Glomerular visceral epithelial cell (primary cell): ENCODE measurements around the gene ST7.
A peak's percentile ranks its signal among the peaks of the same experiment; 100 is the strongest.

Experiments
- DNase-seq: peaks from one replicate; pipeline ENCODE4 v3.0.0-alpha.2; 2016; ENCODE audit errors: extremely low spot score

ST7 gene

GRCh38 chr7:117067340-117067739 lies 114.0 kb downstream of the ST7 start:
- no peak for DNase-seq

- DNase-seq, result no peak
These were observed 115.3 kb downstream of the ST7 start for GRCh38 chr7:117068511-117069145.

GRCh38 chr7:117069379-117069778 lies 116.1 kb downstream of the ST7 start:
- peak; percentile 7 for DNase-seq

- no peak for DNase-seq
These were observed 118.2 kb downstream of the ST7 start for GRCh38 chr7:117071551-117071950.

- peak; percentile 63 for DNase-seq
These were observed 119.4 kb downstream of the ST7 start for GRCh38 chr7:117072620-117073118.

GRCh38 chr7:117074378-117074777 lies 121.1 kb downstream of the ST7 start:
- no peak for DNase-seq

GRCh38 chr7:117075934-117076333 lies 122.6 kb downstream of the ST7 start:
- DNase-seq, result no peak

GRCh38 chr7:117076426-117076943 lies 123.2 kb downstream of the ST7 start:
- no peak for DNase-seq

GRCh38 chr7:117077658-117078057 lies 124.4 kb downstream of the ST7 start:
- DNase-seq, result no peak

GRCh38 chr7:117082647-117083046 lies 129.3 kb downstream of the ST7 start:
- DNase-seq, result no peak

GRCh38 chr7:117083648-117084047 lies 130.3 kb downstream of the ST7 start:
- no peak for DNase-seq

GRCh38 chr7:117084286-117084685 lies 131.0 kb downstream of the ST7 start:
- no peak for DNase-seq

GRCh38 chr7:117085275-117085674 lies 132.0 kb downstream of the ST7 start:
- no peak for DNase-seq

- DNase-seq, result no peak
These were observed 132.6 kb downstream of the ST7 start for GRCh38 chr7:117085769-117086463.

GRCh38 chr7:117086788-117087187 lies 133.5 kb downstream of the ST7 start:
- no peak for DNase-seq

GRCh38 chr7:117087639-117088396 lies 134.5 kb downstream of the ST7 start:
- no peak for DNase-seq

- DNase-seq, result no peak
These were observed 135.4 kb downstream of the ST7 start for GRCh38 chr7:117088623-117089194.

- no peak for DNase-seq
These were observed 137.5 kb downstream of the ST7 start for GRCh38 chr7:117090791-117091190.

- no peak for DNase-seq
These were observed 138.4 kb downstream of the ST7 start for GRCh38 chr7:117091721-117092120.

- DNase-seq, result no peak
These were observed 139.5 kb downstream of the ST7 start for GRCh38 chr7:117092785-117093184.

GRCh38 chr7:117094457-117094856 lies 141.2 kb downstream of the ST7 start:
- DNase-seq, result no peak

GRCh38 chr7:117095055-117095454 lies 141.8 kb downstream of the ST7 start:
- peak; percentile 54 for DNase-seq
